Jurkat, Clone E6-1 (cell line): ENCODE data around the gene GSG1L2.

ENCODE experiments used
- DNase-seq: peaks from one replicate; pipeline ENCODE4 v3.0.0-alpha.2; 2011; ENCODE audit warnings: low read depth, low spot score
- H3K4me3 ChIP-seq: 2 replicates; pipeline ENCODE4 v1.5.1; 2011; ENCODE audit warnings: mild to moderate bottlenecking, low read length, control low read depth, moderate library complexity

Gene GSG1L2

DNA sequence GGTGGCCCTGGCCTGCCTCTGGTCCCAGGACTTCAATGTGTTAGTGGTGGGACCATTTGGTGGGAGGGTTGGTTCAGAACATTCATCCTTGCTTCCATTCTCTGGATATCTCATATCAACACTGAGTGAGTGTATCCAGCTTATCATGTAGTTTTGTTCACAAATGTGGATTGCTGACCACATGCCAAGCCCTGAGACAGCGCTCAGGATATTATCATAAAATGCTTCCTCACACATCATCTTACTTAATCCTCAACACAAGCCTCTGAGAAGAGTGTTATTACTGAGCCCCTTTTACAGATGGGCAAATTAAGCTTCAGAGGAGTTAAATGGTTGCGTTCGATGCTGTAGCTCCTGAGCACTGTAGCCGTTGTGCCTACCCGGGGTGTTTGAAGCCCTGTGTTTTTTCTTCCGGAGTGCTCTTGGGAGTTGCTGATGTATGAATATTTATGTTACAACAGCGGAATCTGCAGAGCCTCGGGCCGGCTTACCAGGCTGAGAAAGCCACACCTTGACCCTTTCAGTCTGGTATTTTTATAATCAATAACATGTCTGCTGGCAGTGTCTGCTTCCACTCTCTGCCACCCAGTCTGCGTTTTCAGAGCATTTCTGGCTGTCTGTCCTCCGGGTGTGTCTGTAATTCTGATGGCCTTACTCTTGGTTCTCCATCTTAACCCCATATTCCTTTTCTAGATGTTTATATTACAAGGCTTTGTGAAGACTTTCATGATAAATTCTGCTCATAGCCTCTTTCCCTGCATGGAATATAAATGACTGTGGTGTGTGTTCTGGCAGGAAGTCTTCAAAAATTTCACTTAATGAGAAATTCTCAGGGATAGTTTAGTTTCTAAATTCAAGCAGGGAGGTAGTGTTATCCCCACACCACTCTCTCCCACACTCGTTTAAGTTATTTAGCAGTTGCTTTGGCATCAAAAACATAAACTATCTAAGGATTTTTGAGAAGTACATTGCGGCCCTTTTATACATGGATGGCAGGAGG is 6.7 kb upstream of the GSG1L2 start:
- DNase-seq, result no peak

GRCh38 chr17:9825641-9826150 is 3.8 kb upstream of the GSG1L2 start, which contains the start of gene GLP2R:
TSS of gene GLP2R (plus strand) at chr17:9825924. CDS start at chr17:9826064, 140 bp downstream.
- no peak for DNase-seq
- no peak within 1 kb of the TSS for H3K4me3 ChIP-seq

More for the DNA sequence above, 6.7 kb upstream of the GSG1L2 start:
- no peak overlapping the region for H3K4me3 ChIP-seq

DNA sequence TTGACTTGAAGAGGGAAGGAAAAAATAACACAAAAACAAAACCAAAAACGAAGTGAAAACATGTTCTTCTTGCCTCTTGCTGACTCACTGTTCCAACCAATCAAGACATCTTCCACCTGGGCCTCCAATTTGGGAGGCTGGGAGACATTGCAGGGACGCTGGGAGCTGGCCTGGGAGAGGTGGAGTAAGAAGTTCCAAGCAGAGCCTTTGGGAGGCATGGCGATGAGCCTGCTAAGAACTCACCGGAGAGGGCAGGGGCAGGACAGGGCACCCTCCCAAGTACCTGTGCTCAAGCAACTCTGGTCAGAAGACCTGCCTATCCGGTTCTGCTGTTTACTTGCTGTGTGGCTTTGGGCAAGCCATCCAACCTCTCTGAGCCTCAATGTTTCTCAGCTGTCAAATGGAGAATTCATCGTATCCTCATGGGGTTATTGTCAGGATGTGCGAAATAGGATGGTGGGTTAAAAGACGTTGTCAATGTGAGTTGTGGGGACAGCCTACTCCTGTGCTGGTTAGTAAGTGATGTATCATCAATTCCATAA is 3.0 kb upstream of the GSG1L2 start:
- H3K4me3 ChIP-seq, result no peak overlapping the region
- DNase-seq, result no peak

DNA sequence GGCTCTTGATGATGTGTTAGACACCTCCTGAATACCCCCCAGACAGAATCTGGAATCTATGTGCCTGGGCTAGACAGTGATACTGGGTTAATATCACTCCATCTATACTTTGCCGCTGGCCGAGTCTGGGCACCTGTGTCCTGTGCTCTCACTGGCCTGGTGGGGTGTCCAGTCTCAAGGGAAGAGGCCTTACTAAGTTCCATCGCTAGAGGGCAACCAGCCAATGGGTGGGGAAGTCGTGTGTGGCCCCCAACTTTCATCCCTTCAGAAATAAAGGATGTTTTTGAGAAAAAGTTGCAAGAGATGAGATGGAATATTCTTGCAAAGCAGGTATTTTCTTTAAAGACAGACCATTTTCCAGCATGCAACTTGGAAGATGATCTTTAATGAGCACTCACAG is 2.2 kb upstream of the GSG1L2 start:
- no peak for DNase-seq
- no peak overlapping the region for H3K4me3 ChIP-seq

- H3K4me3 ChIP-seq, result no peak overlapping the region
- no peak for DNase-seq
These were observed 1.4 kb downstream of the GSG1L2 start for GRCh38 chr17:9820448-9820847.

DNA sequence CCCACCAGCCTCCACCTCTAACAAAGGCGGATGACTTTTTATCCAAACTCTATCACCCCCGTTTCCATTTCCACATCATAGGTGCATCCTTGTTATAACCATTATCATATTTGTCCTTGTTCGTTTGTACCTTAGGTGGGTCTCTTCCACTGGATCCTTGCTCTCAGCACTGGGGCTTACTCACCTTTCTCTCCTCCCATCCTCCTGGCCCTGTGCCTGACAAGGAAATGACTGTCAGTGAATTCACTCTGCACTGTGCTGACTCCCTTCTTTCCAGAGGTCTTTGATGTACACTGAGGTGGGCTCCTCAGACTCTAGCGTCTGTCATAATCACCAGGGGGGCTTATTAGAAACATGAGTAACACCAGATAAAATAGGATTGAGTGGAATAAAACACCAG is 3.1 kb downstream of the GSG1L2 start:
- no peak overlapping the region for H3K4me3 ChIP-seq
- no peak for DNase-seq

- no peak overlapping the region for H3K4me3 ChIP-seq
- no peak for DNase-seq
These were observed 4.8 kb downstream of the GSG1L2 start for GRCh38 chr17:9817086-9817485.

- no peak overlapping the region for H3K4me3 ChIP-seq
These were observed 5.4 kb downstream of the GSG1L2 start for GRCh38 chr17:9816472-9816871.

DNA sequence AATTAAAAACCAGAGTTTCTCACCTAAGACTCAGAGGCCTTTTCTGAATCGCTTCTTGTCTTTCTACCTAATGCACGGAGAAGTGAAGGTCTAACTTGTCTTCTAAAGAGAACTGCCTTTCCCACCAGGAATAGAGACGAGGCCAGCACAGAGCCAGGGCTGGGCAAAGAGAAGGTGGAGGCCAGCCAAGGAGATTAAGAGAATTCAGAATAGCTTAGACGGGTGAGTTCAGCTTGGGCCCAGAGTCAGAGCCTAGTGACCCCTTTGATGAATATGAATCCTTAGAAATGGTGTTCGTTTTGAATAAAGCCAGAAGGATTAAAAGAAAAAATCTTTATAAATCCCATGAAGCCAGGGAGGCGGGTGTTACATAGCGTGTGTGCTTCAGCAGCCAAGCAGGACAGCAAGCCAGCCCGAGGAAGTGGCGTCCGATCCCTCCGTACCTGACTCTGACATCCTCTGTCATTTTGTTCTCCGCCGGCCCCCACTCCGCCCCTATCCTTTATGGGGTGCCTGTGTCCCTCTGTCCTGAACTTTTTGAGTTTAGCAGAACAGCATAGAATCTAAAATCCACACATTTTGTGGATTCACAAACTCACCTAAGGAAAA is 7.4 kb downstream of the GSG1L2 start:
- no peak for DNase-seq
- no peak overlapping the region for H3K4me3 ChIP-seq

More at GRCh38 chr17:9816472-9816871, 5.4 kb downstream of the GSG1L2 start:
- no peak for DNase-seq

DNA sequence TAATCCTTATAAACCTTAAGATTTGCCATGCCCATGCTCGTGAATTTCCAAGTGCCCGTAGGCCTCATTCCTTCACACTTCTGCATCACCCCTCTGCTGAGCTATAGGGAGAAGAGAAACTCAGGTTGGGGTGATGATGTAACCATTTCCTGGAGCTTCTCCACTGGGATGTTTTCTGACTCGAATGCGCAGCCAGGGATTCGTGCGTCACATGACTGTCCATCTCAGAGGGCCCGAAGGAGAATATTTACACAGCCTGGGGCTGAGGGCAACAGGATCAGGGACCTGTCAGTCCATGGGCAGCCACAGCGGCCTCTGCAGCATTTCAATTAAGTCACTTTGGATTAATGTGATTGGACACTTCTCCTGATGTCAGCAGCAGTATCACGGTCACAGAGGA is 8.7 kb downstream of the GSG1L2 start:
- no peak overlapping the region for H3K4me3 ChIP-seq
- no peak for DNase-seq

DNA sequence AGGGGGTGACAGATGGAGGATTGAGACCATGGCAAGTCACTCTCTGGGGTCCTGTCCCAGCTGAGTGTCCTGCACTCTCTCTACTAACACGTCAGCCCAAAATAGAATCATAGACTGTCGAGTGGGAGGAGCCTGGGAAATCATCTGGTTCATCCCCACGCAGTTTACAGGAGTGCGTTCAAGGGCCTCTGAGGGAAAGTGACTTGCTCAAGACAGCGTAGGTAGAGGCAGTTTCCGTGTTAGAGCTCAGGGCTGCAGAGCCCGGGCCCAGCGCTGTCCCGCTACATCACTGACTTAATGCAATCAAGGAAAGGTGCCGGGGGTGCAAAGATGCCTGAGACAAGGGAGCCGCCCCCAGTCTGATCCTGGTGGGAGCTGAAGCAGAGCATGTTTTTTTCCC is 10.3 kb downstream of the GSG1L2 start:
- DNase-seq, result no peak
- H3K4me3 ChIP-seq, result no peak overlapping the region

GRCh38 chr17:9811086-9811485 is 10.8 kb downstream of the GSG1L2 start:
- H3K4me3 ChIP-seq, result no peak overlapping the region
- DNase-seq, result no peak

DNA sequence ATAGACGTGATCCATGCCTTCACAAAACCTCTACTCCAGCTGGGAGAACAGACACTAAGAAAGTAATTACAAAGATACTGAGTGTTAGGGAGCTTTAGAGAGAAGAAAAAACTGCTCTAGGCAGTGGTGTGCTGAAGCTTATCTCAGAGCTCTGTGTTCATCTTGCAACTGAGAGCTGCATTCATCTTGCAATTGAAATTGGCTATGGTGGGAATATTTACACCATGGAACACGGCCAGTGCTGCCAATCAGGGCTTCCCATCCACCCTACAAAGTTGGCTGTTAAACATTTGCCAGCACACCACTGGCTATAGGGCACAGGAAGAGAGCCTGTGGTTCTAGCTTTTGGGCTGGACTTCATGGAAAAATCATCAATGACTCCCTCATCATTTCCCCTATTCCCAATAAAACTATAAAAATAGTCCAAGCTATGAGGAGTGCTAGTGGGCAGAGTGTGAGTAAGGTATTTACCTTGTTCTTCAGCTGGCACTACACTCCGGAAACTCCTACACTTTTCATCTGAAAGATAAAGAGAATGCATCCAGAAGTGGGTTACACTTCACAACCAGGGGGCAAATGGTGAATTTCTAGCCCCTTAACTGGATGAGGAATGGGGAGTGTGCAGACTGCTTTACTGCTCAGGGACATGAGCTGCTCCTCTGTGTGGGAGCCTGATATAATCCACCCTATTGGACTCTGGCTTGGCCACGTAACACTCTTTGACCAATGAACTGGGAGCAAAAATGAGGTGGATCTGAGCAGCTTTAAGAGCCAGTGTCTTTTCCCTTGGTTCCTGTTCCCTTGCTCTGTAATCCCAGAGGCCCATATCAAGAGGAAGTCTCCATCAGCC is 11.6 kb downstream of the GSG1L2 start:
- no peak overlapping the region for H3K4me3 ChIP-seq
- DNase-seq, result no peak

GRCh38 chr17:9809409-9809808 is 12.5 kb downstream of the GSG1L2 start:
- DNase-seq, result no peak
- no peak overlapping the region for H3K4me3 ChIP-seq

DNA sequence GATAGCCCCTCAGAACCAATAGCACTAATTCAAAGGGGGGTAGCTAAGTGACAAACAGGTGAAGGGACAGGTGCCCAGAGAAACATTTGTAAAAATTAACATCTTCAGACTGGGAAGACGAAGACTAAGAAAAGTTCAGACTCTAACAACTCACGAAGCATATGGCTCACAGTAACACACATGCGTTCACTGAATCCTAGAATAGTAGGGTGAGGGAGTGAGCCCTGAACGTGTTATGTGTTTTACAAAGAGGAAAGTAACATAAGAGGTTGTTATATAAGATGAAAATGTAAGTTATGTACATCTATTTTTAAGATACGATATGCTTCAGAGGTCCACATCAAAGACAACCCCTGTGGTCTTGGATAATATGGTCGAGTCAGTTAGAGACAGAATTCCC is 15.2 kb downstream of the GSG1L2 start:
- no peak for DNase-seq
- H3K4me3 ChIP-seq, result no peak overlapping the region

- DNase-seq, result no peak
- no peak overlapping the region for H3K4me3 ChIP-seq
These were observed 16.1 kb downstream of the GSG1L2 start for GRCh38 chr17:9805769-9806168.

DNA sequence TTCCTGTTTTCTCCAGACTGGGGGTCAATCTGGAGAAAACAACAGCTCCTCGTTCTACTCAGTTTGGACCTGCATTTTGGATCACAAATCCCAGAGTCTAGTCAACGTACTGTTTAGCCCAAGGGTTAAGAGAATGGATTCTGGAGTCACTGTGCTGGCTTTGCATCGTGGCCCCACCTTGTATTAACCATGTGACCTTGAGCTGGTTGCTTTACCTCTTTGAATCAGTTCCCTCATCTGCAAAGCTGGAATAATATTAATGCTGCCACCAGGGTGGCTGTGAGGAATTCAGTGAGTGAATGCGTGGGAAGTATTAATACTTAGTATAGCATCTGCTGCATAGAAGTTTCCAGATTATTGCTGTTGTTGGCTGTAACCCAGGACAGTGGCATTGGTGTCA is 19.2 kb downstream of the GSG1L2 start:
- no peak for DNase-seq
- H3K4me3 ChIP-seq, result no peak overlapping the region

DNA sequence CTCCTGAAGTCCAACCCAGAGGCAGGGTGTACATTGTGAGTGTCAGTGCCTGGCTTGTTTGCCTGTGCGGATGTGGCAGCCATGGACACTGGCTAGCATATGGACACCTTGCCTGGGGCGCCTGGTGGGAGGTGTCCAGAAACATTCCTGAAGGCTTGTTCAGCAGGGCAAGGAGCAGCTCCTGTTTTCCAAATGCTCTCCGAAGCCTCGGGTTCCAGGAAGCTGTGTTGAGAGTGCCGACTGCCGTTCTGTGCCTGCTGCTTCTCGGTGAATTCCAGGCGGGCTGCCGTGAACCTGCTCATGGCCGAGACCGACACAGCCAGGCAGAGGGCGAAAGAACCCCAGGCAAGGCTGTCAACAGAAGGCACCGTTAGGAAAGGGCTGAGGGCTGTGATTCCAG is 19.6 kb downstream of the GSG1L2 start:
- H3K4me3 ChIP-seq, result no peak overlapping the region
- DNase-seq, result no peak

DNA sequence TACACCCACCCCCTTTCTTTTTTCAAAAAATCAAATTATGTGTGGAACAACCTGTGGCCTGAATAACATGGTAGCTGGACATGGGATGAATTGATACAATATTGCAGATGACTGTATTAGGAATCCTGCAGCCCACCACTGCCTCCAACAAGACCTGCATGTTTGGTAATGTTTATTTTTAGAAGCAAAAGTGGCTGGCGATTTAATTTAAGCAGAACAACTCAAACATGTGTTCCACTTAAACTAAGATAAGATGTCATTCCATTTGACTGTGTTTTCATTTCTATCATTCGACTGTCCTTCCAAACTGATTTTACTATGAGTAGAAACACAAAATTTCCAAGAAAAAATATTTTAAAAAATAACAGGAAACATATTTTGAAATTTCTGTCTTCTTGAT is 20.4 kb downstream of the GSG1L2 start:
- DNase-seq, result no peak
- no peak overlapping the region for H3K4me3 ChIP-seq
